HFF-Myc (cell line): Measurements from ENCODE around the gene CRELD2.

Source experiments
- DNase-seq: peaks from one replicate; pipeline ENCODE4 v3.0.0-alpha.2; 2011; ENCODE audit warnings: low read depth; ENCODE audit errors: extremely low read depth
- H3K4me3 ChIP-seq: replicated peaks from 2 replicates; pipeline ENCODE4 v1.5.1; 2011; ENCODE audit warnings: low read depth, mild to moderate bottlenecking, control low read depth, low read length
- CTCF ChIP-seq: IDR thresholded peaks from 2 replicates; pipeline ENCODE4 v1.5.1; 2012; ENCODE audit warnings: mild to moderate bottlenecking, low read depth, low read length, control low read depth; ENCODE audit errors: missing control alignments

Gene CRELD2

GRCh38 chr22:49873228-49873940 is 45.0 kb upstream of the CRELD2 start:
- TF ChIP-seq CTCF, result no peak
- DNase-seq, result no peak
- no peak overlapping the region for H3K4me3 ChIP-seq

- DNase-seq, result no peak
- no peak overlapping the region for H3K4me3 ChIP-seq
- no peak for TF ChIP-seq CTCF
These were observed 40.8 kb upstream of the CRELD2 start for GRCh38 chr22:49877642-49878041.

GRCh38 chr22:49878206-49878605 is 40.2 kb upstream of the CRELD2 start:
- no peak for TF ChIP-seq CTCF
- H3K4me3 ChIP-seq, result no peak overlapping the region
- no peak for DNase-seq

GRCh38 chr22:49879871-49880270 is 38.6 kb upstream of the CRELD2 start:
- H3K4me3 ChIP-seq, result no peak overlapping the region
- no peak for DNase-seq
- TF ChIP-seq CTCF, result no peak

GRCh38 chr22:49880281-49880680 is 38.2 kb upstream of the CRELD2 start:
- no peak overlapping the region for H3K4me3 ChIP-seq
- no peak for TF ChIP-seq CTCF
- DNase-seq, result no peak

- DNase-seq, result no peak
- H3K4me3 ChIP-seq, result no peak overlapping the region
- TF ChIP-seq CTCF, result no peak
These were observed 36.6 kb upstream of the CRELD2 start for GRCh38 chr22:49881856-49882255.
